SU-DHL-6 (cell line): Measurements from ENCODE around the gene ZNF423.

Source experiments
- EZH2phosphoT487 ChIP-seq: fragments of 200-600 bp; sonication (generic), shearing (Covaris generic); conservative IDR thresholded peaks from 2 replicates; pipeline ENCODE4 v1.6.1; 2018; ENCODE audit warnings: mild to moderate bottlenecking, antibody characterized with exemption, low read length, moderate library complexity, mixed read lengths
- TF ChIP-seq, protein P1 (sequence below): fragments of 200-600 bp; sonication (generic); IDR thresholded peaks from one replicate; pipeline ENCODE4 v1.5.1; 2017; ENCODE audit warnings: antibody characterized with exemption, mild to moderate bottlenecking, low read length, moderate library complexity; ENCODE audit not compliant: insufficient read depth, poor library complexity, severe bottlenecking

DNA sequence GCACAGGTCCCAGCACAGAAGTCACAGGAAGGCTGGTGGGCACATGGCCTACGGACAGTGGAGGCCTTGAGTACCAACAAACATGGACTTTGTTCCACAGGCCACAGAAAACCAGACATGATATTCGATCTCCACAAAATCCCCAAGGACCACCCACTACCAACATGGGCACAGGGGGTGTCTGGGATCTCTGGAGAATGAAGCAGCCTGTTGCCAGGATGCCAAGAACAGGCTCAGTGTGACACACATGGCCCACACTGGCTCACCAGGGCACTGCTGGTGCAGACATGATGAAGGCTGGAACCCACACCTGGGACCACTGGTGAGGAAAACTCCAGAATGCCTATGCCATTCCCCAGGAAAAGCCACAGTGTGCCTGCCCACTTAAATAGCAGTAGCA is 362.1 kb downstream of the ZNF423 start:
- TF ChIP-seq, protein P1, sequence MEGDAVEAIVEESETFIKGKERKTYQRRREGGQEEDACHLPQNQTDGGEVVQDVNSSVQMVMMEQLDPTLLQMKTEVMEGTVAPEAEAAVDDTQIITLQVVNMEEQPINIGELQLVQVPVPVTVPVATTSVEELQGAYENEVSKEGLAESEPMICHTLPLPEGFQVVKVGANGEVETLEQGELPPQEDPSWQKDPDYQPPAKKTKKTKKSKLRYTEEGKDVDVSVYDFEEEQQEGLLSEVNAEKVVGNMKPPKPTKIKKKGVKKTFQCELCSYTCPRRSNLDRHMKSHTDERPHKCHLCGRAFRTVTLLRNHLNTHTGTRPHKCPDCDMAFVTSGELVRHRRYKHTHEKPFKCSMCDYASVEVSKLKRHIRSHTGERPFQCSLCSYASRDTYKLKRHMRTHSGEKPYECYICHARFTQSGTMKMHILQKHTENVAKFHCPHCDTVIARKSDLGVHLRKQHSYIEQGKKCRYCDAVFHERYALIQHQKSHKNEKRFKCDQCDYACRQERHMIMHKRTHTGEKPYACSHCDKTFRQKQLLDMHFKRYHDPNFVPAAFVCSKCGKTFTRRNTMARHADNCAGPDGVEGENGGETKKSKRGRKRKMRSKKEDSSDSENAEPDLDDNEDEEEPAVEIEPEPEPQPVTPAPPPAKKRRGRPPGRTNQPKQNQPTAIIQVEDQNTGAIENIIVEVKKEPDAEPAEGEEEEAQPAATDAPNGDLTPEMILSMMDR, result no peak
- no peak for TF ChIP-seq EZH2phosphoT487
